Keratinocyte (primary cell): ENCODE measurements around the gene GRM2.

ENCODE experiments used
- CTCF ChIP-seq, 3 experiments: IDR thresholded peaks in 1 of 3; conservative IDR thresholded peaks in 1 of 3; optimal IDR thresholded peaks in 1 of 3; 2 replicates in 2 of 3; 3 replicates in 1 of 3; pipeline versions ENCODE3 to v1.5.1; 2011; ENCODE audit warnings: low read length in 3 of 3, mild to moderate bottlenecking in 3 of 3, moderate library complexity in 2 of 3, control low read depth in 1 of 3, inconsistent platforms in 1 of 3; ENCODE audit not compliant: insufficient read depth in 2 of 3; ENCODE audit errors: extremely low read depth in 1 of 3
- EZH2 ChIP-seq: IDR thresholded peaks from one replicate; pipeline ENCODE4 v1.6.1; 2012; ENCODE audit warnings: inconsistent platforms, mild to moderate bottlenecking, low read length, moderate library complexity

DNA sequence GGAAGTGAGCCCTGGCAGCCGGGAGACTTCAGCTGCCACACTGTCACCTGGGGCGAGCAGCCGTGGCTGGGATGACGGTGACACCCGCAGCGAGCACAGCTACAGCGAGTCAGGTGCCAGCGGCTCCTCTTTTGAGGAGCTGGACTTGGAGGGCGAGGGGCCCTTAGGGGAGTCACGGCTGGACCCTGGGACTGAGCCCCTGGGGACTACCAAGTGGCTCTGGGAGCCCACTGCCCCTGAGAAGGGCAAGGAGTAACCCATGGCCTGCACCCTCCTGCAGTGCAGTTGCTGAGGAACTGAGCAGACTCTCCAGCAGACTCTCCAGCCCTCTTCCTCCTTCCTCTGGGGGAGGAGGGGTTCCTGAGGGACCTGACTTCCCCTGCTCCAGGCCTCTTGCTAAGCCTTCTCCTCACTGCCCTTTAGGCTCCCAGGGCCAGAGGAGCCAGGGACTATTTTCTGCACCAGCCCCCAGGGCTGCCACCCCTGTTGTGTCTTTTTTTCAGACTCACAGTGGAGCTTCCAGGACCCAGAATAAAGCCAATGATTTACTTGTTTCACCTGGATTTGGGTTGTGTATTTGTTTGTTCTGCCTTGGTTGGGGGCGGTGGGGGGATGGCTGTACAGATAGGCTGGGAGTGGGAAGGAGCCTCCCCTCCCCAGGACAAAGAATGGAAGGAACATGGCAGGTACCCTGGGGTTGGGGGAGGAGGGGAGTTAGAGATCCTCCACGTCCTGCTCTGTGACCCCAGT lies 2.9 kb upstream of the GRM2 start:
- no peak for TF ChIP-seq CTCF (optimal IDR thresholded peaks at IDR 0.05 in 1 of 3, IDR thresholded peaks at IDR 0.05 in 1 of 3, conservative IDR thresholded peaks at IDR 0.05 in 1 of 3; ENCODE audit: extremely low read depth in 1 of 3, insufficient read depth in 2 of 3, low read length in 3 of 3)
- TF ChIP-seq EZH2, result no peak
